Parathyroid adenoma (tissue), 2 donors: ENCODE results near the gene HRAS.

Experiments
- H2AFZ ChIP-seq: fragments of 300-600 bp; sonication (generic); one replicate; pipeline ENCODE4 v1.7.0; 2017; ENCODE audit warnings: antibody characterized with exemption, mild to moderate bottlenecking
- H3K27ac ChIP-seq: fragments of 300-600 bp; sonication (generic); one replicate; pipeline ENCODE4 v1.7.0; 2017
- H3K27me3 ChIP-seq: fragments of 300-600 bp; sonication (generic); one replicate; pipeline ENCODE4 v1.7.0; 2017; ENCODE audit warnings: low read length; ENCODE audit not compliant: control insufficient read depth, insufficient read depth
- H3K36me3 ChIP-seq: fragments of 300-600 bp; sonication (generic); one replicate; pipeline ENCODE4 v1.7.0; 2017; ENCODE audit warnings: low read length; ENCODE audit not compliant: control insufficient read depth, insufficient read depth
- H3K4me1 ChIP-seq: fragments of 300-600 bp; sonication (generic); one replicate; pipeline ENCODE4 v1.7.0; 2017; ENCODE audit warnings: control low read depth
- H3K4me2 ChIP-seq: fragments of 300-600 bp; sonication (generic); one replicate; pipeline ENCODE4 v1.7.0; 2017; ENCODE audit warnings: low read length
- H3K4me3 ChIP-seq: fragments of 300-600 bp; sonication (generic); one replicate; pipeline ENCODE4 v1.7.0; 2017; ENCODE audit warnings: low read depth, low read length
- H3K79me2 ChIP-seq: fragments of 300-600 bp; sonication (generic); one replicate; pipeline ENCODE4 v1.7.0; 2017; ENCODE audit warnings: control low read depth
- H3K9ac ChIP-seq: fragments of 300-600 bp; sonication (generic); one replicate; pipeline ENCODE4 v1.7.0; 2017; ENCODE audit warnings: mild to moderate bottlenecking
- H3K9me3 ChIP-seq: fragments of 300-600 bp; sonication (generic); one replicate; pipeline ENCODE4 v1.7.0; 2017; ENCODE audit warnings: low read length; ENCODE audit not compliant: control insufficient read depth
- CTCF ChIP-seq: fragments of 300-600 bp; sonication (generic); IDR thresholded peaks from one replicate; pipeline ENCODE4 v1.7.0; 2017; ENCODE audit warnings: antibody characterized with exemption, mild to moderate bottlenecking
- donor health status: primary hyperparathyroidism.

Gene HRAS

DNA sequence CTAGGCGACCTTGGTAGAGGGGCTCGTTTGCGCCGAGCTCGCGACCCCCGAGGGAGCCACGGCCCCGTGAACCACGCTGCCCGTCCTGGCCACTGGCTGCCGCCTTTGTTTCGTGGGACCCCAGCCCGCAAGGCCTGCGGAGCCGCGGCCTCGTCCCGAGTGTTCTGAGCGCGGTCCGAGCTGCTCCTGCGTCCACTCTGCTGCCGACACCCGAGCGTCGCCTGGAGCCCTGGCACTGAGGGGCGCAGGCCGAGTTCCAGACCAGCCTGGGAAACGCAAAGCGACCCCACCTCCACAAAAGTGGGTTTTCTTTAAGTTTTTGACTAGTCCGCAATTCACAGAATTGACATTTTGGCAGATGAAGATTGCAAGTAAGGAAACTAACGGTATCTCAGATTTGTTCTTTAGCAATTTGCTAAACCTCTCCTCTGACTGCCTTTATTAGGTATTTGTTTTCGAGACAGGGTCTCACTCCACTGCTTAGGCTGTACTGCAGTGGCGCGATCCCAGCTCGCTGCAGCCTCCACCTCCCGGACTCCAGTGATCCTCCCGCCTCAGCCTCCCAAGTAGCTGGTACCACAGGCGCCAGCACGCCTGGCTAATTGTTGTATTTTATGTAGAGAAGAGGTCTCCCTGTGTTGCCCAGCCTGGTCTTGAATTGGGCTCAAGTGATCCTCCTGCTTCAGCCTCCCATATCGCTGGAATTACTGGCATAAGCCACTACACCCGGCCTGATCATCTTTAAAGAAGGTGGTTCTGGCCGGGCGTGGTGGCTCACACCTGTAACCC is 27.5 kb downstream of the HRAS start:
- no peaks in the 10 kb centered on the region for H3K27me3 ChIP-seq

GRCh38 chr11:506995-507726 is 28.2 kb downstream of the HRAS start, which contains the start of gene RNH1:
Gene RNH1, minus strand, starts transcription at chr11:507242. Its CDS starts 5,080 bp downstream, at chr11:502162.
- no peak for TF ChIP-seq CTCF
- H3K36me3 ChIP-seq, result no peaks in the 10 kb centered on the region
- H3K27me3 ChIP-seq, result no peaks in the 10 kb centered on the region
- no peaks in the 10 kb centered on the region for H3K4me1 ChIP-seq
- peak within 1 kb of the TSS; percentile 91 for H3K27ac ChIP-seq
- peak within 1 kb of the TSS; percentile 98 for H3K4me2 ChIP-seq
- peak within 1 kb of the TSS; percentile 68 for H2AFZ ChIP-seq
- peak within 1 kb of the TSS; percentile 75 for H3K9ac ChIP-seq
- H3K9me3 ChIP-seq, result no peaks in the 10 kb centered on the region
- H3K4me3 ChIP-seq, result peak within 1 kb of the TSS; percentile 95
- peaks cover 12% of the 10 kb centered on the region for H3K79me2 ChIP-seq

More for the DNA sequence above, 27.5 kb downstream of the HRAS start:
- H3K4me3 ChIP-seq, result peak overlapping the region; percentile 95
- H2AFZ ChIP-seq, result peak overlapping the region; percentile 48
- no peaks in the 10 kb centered on the region for H3K36me3 ChIP-seq
- no peaks in the 10 kb centered on the region for H3K4me1 ChIP-seq
- H3K27ac ChIP-seq, result no peak overlapping the region
- no peak for TF ChIP-seq CTCF
- no peaks in the 10 kb centered on the region for H3K9me3 ChIP-seq
- peaks cover 12% of the 10 kb centered on the region for H3K79me2 ChIP-seq
- no peak overlapping the region for H3K9ac ChIP-seq
- peak overlapping the region; percentile 60 for H3K4me2 ChIP-seq

DNA sequence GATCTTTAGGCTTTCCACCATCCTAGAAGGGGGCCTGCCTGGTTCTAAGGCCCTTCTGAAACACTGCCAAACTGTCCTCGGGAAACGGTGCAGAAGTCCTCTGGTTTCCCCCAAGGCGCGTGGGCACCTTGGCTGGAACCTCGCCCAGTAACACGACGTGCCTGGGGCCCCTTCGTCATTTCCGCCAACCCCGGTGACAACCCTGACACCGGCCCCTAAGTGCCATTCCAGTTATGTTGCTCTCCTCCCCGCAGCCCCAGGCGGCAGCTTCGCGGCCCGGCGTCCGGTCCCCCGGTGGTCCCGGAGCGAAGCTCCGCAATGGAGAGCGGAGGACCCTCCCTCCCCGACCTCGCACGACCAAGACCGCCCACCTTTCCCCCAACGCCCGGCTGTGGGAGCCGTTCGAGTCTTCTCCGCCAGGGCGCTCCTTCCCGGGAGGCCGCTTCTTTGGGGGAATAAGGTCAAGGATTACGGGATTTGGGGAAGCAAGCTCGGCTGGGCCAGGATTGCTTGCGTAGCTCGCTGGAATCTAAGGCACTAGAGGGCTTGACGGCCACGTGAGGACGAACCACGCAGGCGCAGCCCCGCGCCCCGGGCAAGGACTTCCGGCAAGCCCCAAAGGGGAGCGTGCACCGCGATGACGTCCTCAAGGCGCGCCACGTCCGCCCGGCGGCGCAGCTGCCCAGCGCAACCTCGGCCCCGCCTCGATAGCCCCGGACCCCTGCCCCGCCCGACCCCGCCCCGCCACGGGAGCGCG is 29.0 kb downstream of the HRAS start:
- Histone ChIP-seq H2AFZ (peak overlapping the region; percentile 68), H3K36me3 (no peaks in the 10 kb centered on the region), H3K27ac (peak overlapping the region; percentile 91), H3K4me2 (peak overlapping the region; percentile 98), H3K4me1 (no peaks in the 10 kb centered on the region), H3K27me3 (no peaks in the 10 kb centered on the region), H3K9me3 (no peaks in the 10 kb centered on the region), H3K79me2 (peaks cover 12% of the 10 kb centered on the region), H3K9ac (peak overlapping the region; percentile 75), H3K4me3 (peak overlapping the region; percentile 95)
- TF ChIP-seq CTCF, result no peak

GRCh38 chr11:504994-505344 is 30.4 kb downstream of the HRAS start:
- H3K36me3 ChIP-seq, result no peaks in the 10 kb centered on the region
- H3K79me2 ChIP-seq, result peaks cover 12% of the 10 kb centered on the region
- no peak overlapping the region for H3K4me2 ChIP-seq
- H3K4me1 ChIP-seq, result no peaks in the 10 kb centered on the region
- H3K27ac ChIP-seq, result no peak overlapping the region
- H3K27me3 ChIP-seq, result no peaks in the 10 kb centered on the region
- H3K9me3 ChIP-seq, result no peaks in the 10 kb centered on the region
- TF ChIP-seq CTCF, result no peak
- H2AFZ ChIP-seq, result no peak overlapping the region
- H3K9ac ChIP-seq, result no peak overlapping the region
- H3K4me3 ChIP-seq, result peak overlapping the region; percentile 9
